Naive B cell (primary cell): ENCODE data around the gene KCNQ2. TPM values are rescaled to one million over a fixed set of nuclear protein-coding genes. Genes with fewer than 3 reads are reported as not detected.

Source experiments
- ATAC-seq, 2 donors: fragments of 150-1000 bp; cut with Tn5 transposase; 2 replicates each; pipeline ENCODE4 v1.10.0; 2021; ENCODE audit warnings: low read depth in 2 of 2, mild to moderate bottlenecking in 2 of 2, moderate library complexity in 2 of 2
- DNase-seq: peaks from one replicate; pipeline ENCODE4 v3.0.0; 2022
- H3K27ac Mint-ChIP-seq, 6 donors: one replicate each; pipeline ENCODE4 v1.8.0; 2020 to 2022; ENCODE audit warnings: mild to moderate bottlenecking in 6 of 6, mixed read lengths in 6 of 6, moderate library complexity in 5 of 6, inconsistent platforms in 2 of 6
- H3K27me3 Mint-ChIP-seq, 3 donors: one replicate each; pipeline ENCODE4 v1.8.0; 2021 to 2022; ENCODE audit warnings: mixed read lengths in 3 of 3, mild to moderate bottlenecking in 1 of 3
- H3K36me3 Mint-ChIP-seq, 2 donors: one replicate each; pipeline ENCODE4 v1.8.0; 2020 to 2022; ENCODE audit warnings: mixed read lengths in 2 of 2, inconsistent platforms in 1 of 2, mild to moderate bottlenecking in 1 of 2
- H3K4me1 Mint-ChIP-seq, 3 donors: one replicate each; pipeline ENCODE4 v1.8.0; 2020 to 2022; ENCODE audit warnings: mixed read lengths in 3 of 3, inconsistent platforms in 1 of 3, mild to moderate bottlenecking in 1 of 3, moderate library complexity in 1 of 3
- H3K4me3 Mint-ChIP-seq, 8 donors: one replicate each; pipeline ENCODE4 v1.8.0; 2020 to 2022; ENCODE audit warnings: mild to moderate bottlenecking in 8 of 8, mixed read lengths in 8 of 8, moderate library complexity in 8 of 8, inconsistent platforms in 2 of 8
- H3K9me3 Mint-ChIP-seq, 7 donors: one replicate each; pipeline ENCODE4 v1.8.0; 2020 to 2022; ENCODE audit warnings: mixed read lengths in 7 of 7, mild to moderate bottlenecking in 5 of 7, inconsistent platforms in 2 of 7, moderate library complexity in 1 of 7
- polyA plus RNA-seq, 6 donors: library from polyadenylated mRNA; unstranded; fragments of 300-500 nt; fragmentation: Illumina TruSeq; gene quantifications; one replicate each; pipeline ENCODE4 v1.2.3, GENCODE V29; 2021; ENCODE audit warnings: low read depth in 6 of 6

Gene KCNQ2
- polyA plus RNA-seq, 6 donors from 2014 or later: 0.54 to 1.1 TPM; not detected in 4

DNA sequence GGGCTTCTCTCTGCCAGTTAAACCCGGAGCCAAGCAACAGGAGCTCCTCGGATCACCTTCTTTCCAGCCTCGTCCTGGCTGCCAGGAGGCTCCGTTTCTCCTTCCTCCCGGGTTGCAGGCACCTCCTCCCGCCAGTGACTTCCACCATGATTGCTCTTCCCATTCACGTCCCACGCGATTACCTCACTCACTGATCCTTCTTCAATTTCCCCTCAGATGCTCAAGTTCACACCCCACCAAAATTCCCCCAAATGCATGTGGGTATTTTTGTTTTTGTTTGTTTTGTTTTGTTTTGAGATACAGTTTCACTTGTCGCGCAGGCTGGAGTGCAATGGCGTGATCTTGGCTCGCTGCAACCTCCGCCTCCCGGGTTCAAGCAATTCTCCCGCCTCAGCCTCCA is 25.1 kb downstream of the KCNQ2 start:
- ATAC-seq (no peak), DNase-seq (no peak)
- Mint-ChIP-seq H3K27ac (no peak overlapping the region), H3K4me3 (peak overlapping the region in 1 of 8 donors; percentile 37), H3K4me1 (peaks cover 0 to 15% (median 3%) of the 10 kb centered on the region in 3 donors), H3K27me3 (peaks cover 10 to 38% (median 18%) of the 10 kb centered on the region in 3 donors), H3K9me3 (peaks cover 0 to 7% (median 0%) of the 10 kb centered on the region in 7 donors), H3K36me3 (no peaks in the 10 kb centered on the region)

- Mint-ChIP-seq H3K4me3 (peak overlapping the region in 1 of 8 donors; percentile 52), H3K27ac (no peak overlapping the region), H3K36me3 (no peaks in the 10 kb centered on the region), H3K4me1 (peaks cover 4 to 17% (median 11%) of the 10 kb centered on the region in 3 donors), H3K27me3 (peaks cover 9 to 34% (median 15%) of the 10 kb centered on the region in 3 donors), H3K9me3 (peaks cover 0 to 7% (median 0%) of the 10 kb centered on the region in 7 donors)
- DNase-seq (no peak), ATAC-seq (peak in 1 of 2 donors; percentile 27)
Measured at GRCh38 chr20:63446216-63447024, 26.0 kb downstream of the KCNQ2 start.

- ATAC-seq: no peak
- peaks cover 9 to 22% (median 16%) of the 10 kb centered on the region in 3 donors for H3K4me1 Mint-ChIP-seq
- peaks cover 0 to 7% (median 0%) of the 10 kb centered on the region in 7 donors for H3K9me3 Mint-ChIP-seq
- no peaks in the 10 kb centered on the region for H3K36me3 Mint-ChIP-seq
- DNase-seq: no peak
- no peak overlapping the region for H3K4me3 Mint-ChIP-seq
- peak overlapping the region in 1 of 6 donors; percentile 91 for H3K27ac Mint-ChIP-seq
- peaks cover 12 to 41% (median 15%) of the 10 kb centered on the region in 3 donors for H3K27me3 Mint-ChIP-seq
Measured at GRCh38 chr20:63445075-63445734, 27.2 kb downstream of the KCNQ2 start.

DNA sequence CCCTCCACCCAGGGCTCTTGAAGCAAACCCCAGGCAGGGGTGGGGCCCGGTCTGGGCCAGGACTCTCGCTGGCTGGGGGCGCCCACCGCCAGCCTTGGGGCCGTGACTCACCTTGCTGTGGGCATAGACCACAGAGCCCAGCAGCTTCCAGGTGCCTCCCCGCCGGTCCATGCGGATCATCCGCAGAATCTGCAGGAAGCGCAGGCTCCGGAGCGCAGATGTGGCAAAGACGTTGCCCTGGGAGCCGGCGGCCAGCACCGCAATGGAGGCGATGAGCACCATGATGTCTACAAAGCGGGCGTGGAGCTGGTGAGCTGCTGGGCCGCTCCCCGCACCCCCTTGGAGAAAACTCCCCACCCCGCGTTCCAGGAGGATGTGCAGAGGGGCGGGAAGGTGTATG is 27.9 kb downstream of the KCNQ2 start:
- Mint-ChIP-seq H3K9me3 (peaks cover 0 to 7% (median 0%) of the 10 kb centered on the region in 7 donors), H3K36me3 (no peaks in the 10 kb centered on the region), H3K4me3 (no peak overlapping the region), H3K27ac (no peak overlapping the region), H3K4me1 (peaks cover 9 to 22% (median 16%) of the 10 kb centered on the region in 3 donors), H3K27me3 (peaks cover 12 to 47% (median 15%) of the 10 kb centered on the region in 3 donors)
- no peak for DNase-seq
- no peak for ATAC-seq

GRCh38 chr20:63443606-63444395 is 28.7 kb downstream of the KCNQ2 start:
- ATAC-seq (no peak), DNase-seq (no peak)
- Mint-ChIP-seq H3K9me3 (peaks cover 0 to 7% (median 0%) of the 10 kb centered on the region in 7 donors), H3K4me1 (peaks cover 9 to 22% (median 16%) of the 10 kb centered on the region in 3 donors), H3K36me3 (no peaks in the 10 kb centered on the region), H3K27ac (no peak overlapping the region), H3K27me3 (peaks cover 12 to 48% (median 15%) of the 10 kb centered on the region in 3 donors), H3K4me3 (no peak overlapping the region)

- ATAC-seq: peak; percentile 58 to 64
- Mint-ChIP-seq H3K27me3 (peaks cover 4 to 44% (median 9%) of the 10 kb centered on the region in 3 donors), H3K9me3 (peaks cover 0 to 7% (median 0%) of the 10 kb centered on the region in 7 donors), H3K27ac (no peak overlapping the region), H3K36me3 (no peaks in the 10 kb centered on the region), H3K4me1 (peaks cover 9 to 18% (median 16%) of the 10 kb centered on the region in 3 donors), H3K4me3 (peak overlapping the region in 1 of 8 donors; percentile 52)
- DNase-seq: no peak
Measured at GRCh38 chr20:63442100-63442493, 30.4 kb downstream of the KCNQ2 start.

DNA sequence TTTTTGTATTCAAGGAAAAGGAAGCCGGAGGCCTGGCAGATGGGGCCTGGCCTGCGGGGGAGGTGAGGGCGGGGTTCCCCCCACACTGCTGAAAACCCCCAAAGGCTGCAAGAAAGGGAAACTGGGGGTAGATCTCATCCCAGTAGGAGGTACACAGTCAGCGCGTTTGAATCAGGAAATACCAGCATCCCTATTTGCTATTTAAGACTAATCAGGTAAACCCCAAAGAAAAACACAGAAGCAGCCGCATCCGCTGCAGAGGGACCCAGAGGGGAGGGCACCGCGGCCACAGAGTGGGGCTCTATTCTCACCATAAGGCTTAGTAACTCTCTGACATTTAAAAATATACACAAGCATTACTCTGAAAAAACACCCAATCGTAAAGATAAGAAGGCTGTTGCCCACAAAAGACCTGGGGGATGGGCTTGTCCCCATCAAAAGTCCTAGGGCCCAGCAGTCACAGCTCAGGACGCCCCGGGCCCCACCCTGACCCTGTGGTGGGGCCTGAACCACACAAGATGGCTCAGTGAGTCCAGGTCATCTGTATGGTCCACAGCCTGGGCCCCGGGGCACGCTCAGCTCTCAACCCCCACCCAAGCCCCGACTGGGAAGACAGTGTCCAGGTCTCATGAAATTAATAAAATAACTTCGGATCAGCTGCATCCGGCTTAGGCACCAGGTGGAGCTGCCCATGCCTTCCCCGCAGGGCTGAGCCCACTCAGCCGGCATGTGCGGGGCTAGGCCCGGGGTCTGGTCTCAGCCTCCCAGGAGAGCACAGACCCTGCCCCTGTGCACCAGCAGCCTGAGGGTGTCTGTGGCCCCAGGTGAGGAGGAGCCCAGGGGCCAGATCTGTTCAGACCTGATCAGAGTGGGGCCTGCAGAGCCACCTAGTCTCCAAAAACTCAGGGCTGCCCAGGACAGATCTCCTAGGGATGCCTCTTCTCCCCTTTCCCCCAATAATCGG is 31.0 kb downstream of the KCNQ2 start:
- Mint-ChIP-seq H3K4me1 (peaks cover 9 to 17% (median 16%) of the 10 kb centered on the region in 3 donors), H3K36me3 (no peaks in the 10 kb centered on the region), H3K4me3 (peak overlapping the region in 5 of 8 donors; percentile 39 to 84 (median 52)), H3K9me3 (peaks cover 0 to 7% (median 0%) of the 10 kb centered on the region in 7 donors), H3K27ac (peak overlapping the region in 3 of 6 donors; percentile 60 to 92 (median 74)), H3K27me3 (peaks cover 0 to 45% (median 10%) of the 10 kb centered on the region in 3 donors)
- DNase-seq (no peak), ATAC-seq (peak; percentile 46 to 53)

DNA sequence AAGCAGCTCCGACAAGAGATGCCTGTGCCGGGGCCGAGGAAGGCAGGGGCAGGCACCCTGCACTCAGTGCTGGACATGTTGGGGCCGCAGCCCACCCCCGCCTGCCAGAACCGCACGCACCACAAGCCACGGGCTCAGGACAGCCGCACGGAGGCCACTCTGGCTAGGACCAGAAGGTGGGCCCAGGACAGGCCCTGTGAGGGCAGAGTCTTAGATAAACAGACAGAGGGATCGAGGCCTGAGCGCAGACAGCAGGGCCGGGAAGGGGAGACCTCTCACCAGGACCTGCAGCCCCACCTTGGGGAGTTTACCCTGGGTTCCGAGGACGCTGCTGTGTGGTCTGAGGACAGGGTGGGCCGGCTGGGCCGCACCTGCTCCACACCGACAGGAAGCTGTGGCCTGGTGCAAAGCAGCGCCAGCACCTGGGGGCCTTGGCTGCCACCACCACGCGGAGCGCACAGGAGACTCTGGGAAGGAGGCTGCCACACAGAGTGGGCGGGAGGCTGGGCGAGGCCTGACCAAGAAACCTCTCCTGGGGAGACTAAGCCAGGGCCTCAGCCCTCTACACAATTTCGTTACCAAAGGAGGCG is 32.0 kb downstream of the KCNQ2 start:
- DNase-seq: no peak
- H3K9me3 Mint-ChIP-seq: peaks cover 0 to 7% (median 0%) of the 10 kb centered on the region in 7 donors
- no peak overlapping the region for H3K27ac Mint-ChIP-seq
- ATAC-seq: no peak
- peaks cover 0 to 50% (median 10%) of the 10 kb centered on the region in 3 donors for H3K27me3 Mint-ChIP-seq
- H3K4me1 Mint-ChIP-seq: peaks cover 9 to 17% (median 16%) of the 10 kb centered on the region in 3 donors
- no peaks in the 10 kb centered on the region for H3K36me3 Mint-ChIP-seq
- no peak overlapping the region for H3K4me3 Mint-ChIP-seq

GRCh38 chr20:63439866-63440265 is 32.6 kb downstream of the KCNQ2 start:
- peaks cover 12 to 20% (median 18%) of the 10 kb centered on the region in 3 donors for H3K4me1 Mint-ChIP-seq
- peaks cover 0 to 7% (median 0%) of the 10 kb centered on the region in 7 donors for H3K9me3 Mint-ChIP-seq
- H3K36me3 Mint-ChIP-seq: no peaks in the 10 kb centered on the region
- H3K4me3 Mint-ChIP-seq: no peak overlapping the region
- ATAC-seq (no peak), DNase-seq (no peak)
- peaks cover 3 to 56% (median 10%) of the 10 kb centered on the region in 3 donors for H3K27me3 Mint-ChIP-seq
- H3K27ac Mint-ChIP-seq: no peak overlapping the region

DNA sequence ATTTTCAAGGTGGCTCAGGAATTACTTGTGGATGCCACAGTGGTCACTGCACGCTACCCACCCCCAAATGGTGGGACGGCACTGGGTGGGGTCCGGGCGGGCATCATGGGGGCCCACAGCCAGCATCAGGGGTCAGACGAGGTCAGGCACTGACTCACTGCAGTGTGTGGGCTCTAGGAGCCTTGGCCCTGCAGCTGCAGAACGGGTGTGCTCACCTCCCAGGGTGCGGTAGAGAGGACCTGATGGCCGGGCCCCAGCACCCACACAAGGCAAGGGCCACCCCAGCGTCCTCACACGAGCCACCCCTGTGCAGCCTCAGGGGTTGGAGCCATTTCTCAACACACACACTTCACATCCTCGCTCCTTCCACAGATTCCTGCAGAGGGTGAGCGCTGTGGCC is 34.3 kb downstream of the KCNQ2 start:
- no peaks in the 10 kb centered on the region for H3K36me3 Mint-ChIP-seq
- H3K27me3 Mint-ChIP-seq: peaks cover 10 to 68% (median 13%) of the 10 kb centered on the region in 3 donors
- H3K4me1 Mint-ChIP-seq: peaks cover 16 to 25% (median 21%) of the 10 kb centered on the region in 3 donors
- no peak for DNase-seq
- H3K9me3 Mint-ChIP-seq: peaks cover 0 to 5% (median 0%) of the 10 kb centered on the region in 7 donors
- no peak overlapping the region for H3K27ac Mint-ChIP-seq
- ATAC-seq: no peak
- H3K4me3 Mint-ChIP-seq: no peak overlapping the region

DNA sequence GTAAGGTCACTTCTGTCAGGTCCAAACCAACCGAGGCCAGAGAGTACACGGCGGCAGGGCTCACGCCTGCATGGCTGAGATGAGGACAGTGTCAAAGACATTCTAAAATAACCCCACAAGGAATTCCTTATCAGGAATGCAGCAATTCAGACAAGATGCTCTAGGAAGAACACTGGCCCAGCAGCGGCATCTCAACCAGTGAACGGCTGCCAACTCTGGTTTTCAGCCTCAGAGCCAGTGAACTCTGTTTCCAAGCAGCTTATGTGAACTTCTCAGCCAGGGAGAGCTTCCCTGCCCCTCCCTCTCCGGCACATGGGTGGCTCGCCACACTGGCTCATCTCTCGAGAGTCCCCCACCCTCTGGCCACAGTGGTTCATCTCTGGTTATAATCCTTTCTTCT is 36.9 kb downstream of the KCNQ2 start:
- peaks cover 0 to 3% (median 0%) of the 10 kb centered on the region in 7 donors for H3K9me3 Mint-ChIP-seq
- H3K27me3 Mint-ChIP-seq: peaks cover 10 to 55% (median 10%) of the 10 kb centered on the region in 3 donors

More for the DNA sequence above, 36.9 kb downstream of the KCNQ2 start:
- no peak overlapping the region for H3K4me3 Mint-ChIP-seq
- DNase-seq (no peak), ATAC-seq (no peak)
- peaks cover 7 to 12% (median 9%) of the 10 kb centered on the region in 3 donors for H3K4me1 Mint-ChIP-seq
- no peaks in the 10 kb centered on the region for H3K36me3 Mint-ChIP-seq
- H3K27ac Mint-ChIP-seq: no peak overlapping the region
